Skeletal muscle tissue (tissue), 4 donors: ENCODE measurements around the gene VAMP1. TPM values are rescaled to one million over a fixed set of nuclear protein-coding genes. Genes with fewer than 3 reads are reported as not detected.

Source experiments
- H3K27ac ChIP-seq: one replicate; pipeline ENCODE4 v1.7.0; 2013; ENCODE audit warnings: mild to moderate bottlenecking, low read depth, low read length, inconsistent platforms
- H3K27me3 ChIP-seq, 3 donors: one replicate each; pipeline ENCODE4 v1.7.0; 2013; ENCODE audit warnings: low read length in 3 of 3; ENCODE audit not compliant: control insufficient read depth in 3 of 3, insufficient read depth in 3 of 3
- H3K36me3 ChIP-seq, 3 donors: one replicate each; pipeline ENCODE4 v1.7.0; 2013; ENCODE audit warnings: low read length in 3 of 3; ENCODE audit not compliant: control insufficient read depth in 3 of 3, insufficient read depth in 3 of 3
- H3K4me1 ChIP-seq, 3 donors: one replicate each; pipeline ENCODE4 v1.7.0; 2013; ENCODE audit warnings: low read length in 3 of 3, mild to moderate bottlenecking in 3 of 3; ENCODE audit not compliant: control insufficient read depth in 3 of 3, insufficient read depth in 3 of 3
- H3K4me3 ChIP-seq, 3 donors: one replicate each; pipeline ENCODE4 v1.7.0; 2013; ENCODE audit warnings: low read length in 3 of 3
- H3K9ac ChIP-seq, 3 donors: one replicate each; pipeline ENCODE4 v1.7.0; 2013; ENCODE audit warnings: low read length in 3 of 3, mild to moderate bottlenecking in 3 of 3, moderate library complexity in 2 of 3, low read depth in 1 of 3
- H3K9me3 ChIP-seq, 3 donors: one replicate each; pipeline ENCODE4 v1.7.0; 2013; ENCODE audit warnings: low read length in 3 of 3; ENCODE audit not compliant: control insufficient read depth in 3 of 3
- total RNA-seq: library from RNA; depleted of rRNA; stranded (reverse); fragments of >200 nt; gene quantifications from one replicate; pipeline ENCODE4 v1.2.3, GENCODE V29; 2014
- donor health status: Osteomylitis.

The VAMP1 gene
- total RNA-seq, 1 donor from 2014 or later: 2.6 TPM

- no peak overlapping the region for H3K27ac ChIP-seq
- H3K4me1 ChIP-seq: peaks cover 7 to 20% (median 16%) of the 10 kb centered on the region in 3 donors
- no peaks in the 10 kb centered on the region for H3K27me3 ChIP-seq
- H3K4me3 ChIP-seq: no peak overlapping the region
- H3K9ac ChIP-seq: no peak overlapping the region
- H3K36me3 ChIP-seq: peaks cover 61 to 71% (median 64%) of the 10 kb centered on the region in 3 donors
- H3K9me3 ChIP-seq: no peaks in the 10 kb centered on the region
Observed at GRCh38 chr12:6463216-6463615, 7.3 kb downstream of the VAMP1 start.

- H3K36me3 ChIP-seq: peaks cover 66 to 77% (median 70%) of the 10 kb centered on the region in 3 donors
- H3K9me3 ChIP-seq: no peaks in the 10 kb centered on the region
- H3K4me3 ChIP-seq: no peak overlapping the region
- no peak overlapping the region for H3K27ac ChIP-seq
- H3K9ac ChIP-seq: peak overlapping the region in 1 of 3 donors; percentile 25
- peaks cover 6 to 20% (median 16%) of the 10 kb centered on the region in 3 donors for H3K4me1 ChIP-seq
- H3K27me3 ChIP-seq: no peaks in the 10 kb centered on the region
Observed at GRCh38 chr12:6462234-6462995, 8.1 kb downstream of the VAMP1 start.

GRCh38 chr12:6461401-6462233 lies 8.9 kb downstream of the VAMP1 start:
- no peak overlapping the region for H3K4me3 ChIP-seq
- peaks cover 6 to 20% (median 16%) of the 10 kb centered on the region in 3 donors for H3K4me1 ChIP-seq
- no peaks in the 10 kb centered on the region for H3K27me3 ChIP-seq
- H3K27ac ChIP-seq: peak overlapping the region; percentile 60
- H3K9me3 ChIP-seq: no peaks in the 10 kb centered on the region
- peak overlapping the region; percentile 14 to 46 (median 30) for H3K9ac ChIP-seq
- peaks cover 73 to 82% (median 78%) of the 10 kb centered on the region in 3 donors for H3K36me3 ChIP-seq

GRCh38 chr12:6460751-6461371 lies 9.6 kb downstream of the VAMP1 start:
- H3K4me1 ChIP-seq: peaks cover 6 to 20% (median 16%) of the 10 kb centered on the region in 3 donors
- peak overlapping the region; percentile 60 for H3K27ac ChIP-seq
- no peaks in the 10 kb centered on the region for H3K9me3 ChIP-seq
- H3K9ac ChIP-seq: peak overlapping the region in 2 of 3 donors; percentile 30 to 46
- no peak overlapping the region for H3K4me3 ChIP-seq
- peaks cover 67 to 77% (median 75%) of the 10 kb centered on the region in 3 donors for H3K36me3 ChIP-seq
- no peaks in the 10 kb centered on the region for H3K27me3 ChIP-seq

- Histone ChIP-seq H3K36me3 (peaks cover 61 to 75% (median 69%) of the 10 kb centered on the region in 3 donors), H3K27me3 (no peaks in the 10 kb centered on the region), H3K9me3 (no peaks in the 10 kb centered on the region), H3K9ac (no peak overlapping the region), H3K4me1 (peaks cover 6 to 20% (median 16%) of the 10 kb centered on the region in 3 donors), H3K27ac (no peak overlapping the region), H3K4me3 (no peak overlapping the region)
Observed at GRCh38 chr12:6459004-6459337, 11.5 kb downstream of the VAMP1 start.

- H3K27ac ChIP-seq: no peak overlapping the region
- no peak overlapping the region for H3K4me3 ChIP-seq
- no peaks in the 10 kb centered on the region for H3K27me3 ChIP-seq
- H3K36me3 ChIP-seq: peaks cover 62 to 78% (median 65%) of the 10 kb centered on the region in 3 donors
- no peaks in the 10 kb centered on the region for H3K9me3 ChIP-seq
- H3K9ac ChIP-seq: no peak overlapping the region
- peaks cover 7 to 21% (median 17%) of the 10 kb centered on the region in 3 donors for H3K4me1 ChIP-seq
Observed at GRCh38 chr12:6458281-6459003, 12.0 kb downstream of the VAMP1 start.

- no peak overlapping the region for H3K27ac ChIP-seq
- H3K4me1 ChIP-seq: peaks cover 18 to 29% (median 26%) of the 10 kb centered on the region in 3 donors
- H3K36me3 ChIP-seq: peaks cover 55 to 71% (median 56%) of the 10 kb centered on the region in 3 donors
- no peaks in the 10 kb centered on the region for H3K9me3 ChIP-seq
- H3K4me3 ChIP-seq: no peak overlapping the region
- H3K27me3 ChIP-seq: no peaks in the 10 kb centered on the region
- no peak overlapping the region for H3K9ac ChIP-seq
Observed at GRCh38 chr12:6457220-6457945, 13.1 kb downstream of the VAMP1 start.

GRCh38 chr12:6452944-6453630 lies 17.4 kb downstream of the VAMP1 start:
- Histone ChIP-seq H3K27ac (peak overlapping the region; percentile 96), H3K36me3 (peaks cover 24 to 38% (median 28%) of the 10 kb centered on the region in 3 donors), H3K4me3 (peak overlapping the region; percentile 90 to 99 (median 97)), H3K4me1 (peaks cover 26 to 37% (median 29%) of the 10 kb centered on the region in 3 donors), H3K9ac (peak overlapping the region; percentile 94 to 99 (median 94)), H3K27me3 (no peaks in the 10 kb centered on the region), H3K9me3 (no peaks in the 10 kb centered on the region)
